DOHH2 (cell line): ENCODE measurements around the gene ETS1.

Experiments used
- H3F3A ChIP-seq: fragments of 200-600 bp; sonication (generic), shearing (Covaris generic); 2 replicates; pipeline ENCODE4 v1.6.0; 2016; ENCODE audit warnings: antibody characterized with exemption, mild to moderate bottlenecking; ENCODE audit not compliant: control insufficient read depth, insufficient read depth
- H3K27ac ChIP-seq: fragments of 200-600 bp; sonication (generic); 2 replicates; pipeline ENCODE4 v1.5.1; 2014; ENCODE audit warnings: low read depth, mild to moderate bottlenecking, low read length, moderate library complexity
- H3K27me3 ChIP-seq: fragments of 200-600 bp; sonication (generic); 2 replicates; pipeline ENCODE4 v1.6.1; 2014; ENCODE audit warnings: mild to moderate bottlenecking, low read length, mixed read lengths; ENCODE audit not compliant: control insufficient read depth
- H3K36me3 ChIP-seq: fragments of 200-600 bp; sonication (generic); 2 replicates; pipeline ENCODE4 v1.6.1; 2014; ENCODE audit warnings: mild to moderate bottlenecking, low read length, moderate library complexity, mixed read lengths; ENCODE audit not compliant: control insufficient read depth
- H3K4me1 ChIP-seq: fragments of 200-600 bp; sonication (generic); 2 replicates; pipeline ENCODE4 v1.6.1; 2014; ENCODE audit warnings: mild to moderate bottlenecking, low read length, mixed read lengths; ENCODE audit not compliant: control insufficient read depth
- H3K4me2 ChIP-seq: fragments of 200-600 bp; sonication (generic); 2 replicates; pipeline ENCODE4 v1.6.0; 2014; ENCODE audit warnings: mild to moderate bottlenecking, low read length, moderate library complexity
- H3K4me3 ChIP-seq: fragments of 200-600 bp; sonication (generic); 2 replicates; pipeline ENCODE4 v1.5.1; 2014; ENCODE audit warnings: mild to moderate bottlenecking, low read length, mixed read lengths
- H3K79me2 ChIP-seq: fragments of 200-600 bp; sonication (generic); 2 replicates; pipeline ENCODE4 v1.6.1; 2014; ENCODE audit warnings: mild to moderate bottlenecking, low read length, mixed read lengths; ENCODE audit not compliant: control insufficient read depth
- H3K9me2 ChIP-seq: fragments of 200-600 bp; sonication (generic); replicated peaks from 2 replicates; pipeline ENCODE4 v1.6.1; 2014; ENCODE audit warnings: mild to moderate bottlenecking, low read length, mixed read lengths; ENCODE audit not compliant: control insufficient read depth
- H3K9me3 ChIP-seq: fragments of 200-600 bp; sonication (generic); 2 replicates; pipeline ENCODE4 v1.6.1; 2014; ENCODE audit warnings: antibody characterized with exemption, low read length, mixed read lengths; ENCODE audit not compliant: control insufficient read depth, insufficient read depth
- H4K20me1 ChIP-seq: fragments of 200-600 bp; sonication (generic); 2 replicates; pipeline ENCODE4 v1.6.0; 2014; ENCODE audit warnings: low read depth, mild to moderate bottlenecking, antibody characterized with exemption, low read length, moderate library complexity; ENCODE audit not compliant: control insufficient read depth, insufficient read depth
- EZH2phosphoT487 ChIP-seq: fragments of 200-600 bp; sonication (generic); IDR thresholded peaks from 2 replicates; pipeline ENCODE4 v1.6.1; 2017; ENCODE audit warnings: borderline replicate concordance, mild to moderate bottlenecking, antibody characterized with exemption, low read length, moderate library complexity, mixed read lengths
- TF ChIP-seq, protein P1 (sequence below): fragments of 200-600 bp; sonication (generic); IDR thresholded peaks from one replicate; pipeline ENCODE4 v1.5.1; 2014; ENCODE audit warnings: antibody characterized with exemption, mild to moderate bottlenecking, low read depth, low read length; ENCODE audit not compliant: poor library complexity, severe bottlenecking

ETS1 gene

DNA sequence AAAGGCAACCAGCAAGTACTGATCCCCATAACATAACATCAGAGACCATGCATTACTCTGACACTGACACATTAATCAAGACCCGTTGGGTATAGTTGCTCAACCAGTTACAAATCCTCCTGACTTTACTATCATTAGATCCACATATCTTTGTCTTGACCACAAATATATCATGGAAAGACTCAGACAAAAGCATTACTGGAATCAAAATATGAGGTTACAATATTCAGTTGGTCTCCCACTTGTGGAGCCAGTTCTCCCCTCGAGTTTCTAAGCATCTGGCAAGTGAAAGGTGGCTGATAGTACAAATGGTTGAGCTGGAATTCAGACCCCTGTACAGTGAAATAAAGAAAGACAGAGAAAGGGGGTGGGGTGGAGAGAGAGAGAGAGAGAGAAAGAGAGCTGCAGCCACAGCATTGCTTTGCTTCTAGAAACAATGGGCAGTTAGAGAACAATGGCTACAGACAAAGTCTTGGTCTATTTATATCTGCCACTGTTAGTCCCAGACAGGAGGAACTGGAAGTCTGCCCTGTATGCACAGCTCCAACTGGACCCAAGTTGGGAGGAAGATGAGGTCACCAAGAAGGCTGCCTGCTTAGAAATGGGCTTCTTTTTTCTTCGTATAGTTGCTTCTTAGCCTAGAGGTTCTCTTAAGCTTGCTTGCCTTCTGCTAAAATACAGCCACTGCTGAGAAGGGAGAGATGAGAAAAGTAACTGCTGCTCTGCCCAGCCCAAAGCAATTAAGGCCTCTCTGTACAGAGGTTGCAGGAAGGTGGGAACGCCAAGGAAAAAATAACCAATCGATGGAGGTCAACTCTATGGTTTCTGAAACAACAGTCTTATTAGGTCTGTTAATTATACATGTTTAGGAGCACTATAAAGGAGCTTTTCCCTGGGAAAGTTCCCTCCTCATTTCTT is 85.5 kb downstream of the ETS1 start:
- peak overlapping the region; percentile 71 for H3K4me2 ChIP-seq
- H3F3A ChIP-seq = peaks cover 24% of the 10 kb centered on the region
- peaks cover 100% of the 10 kb centered on the region for H3K79me2 ChIP-seq
- no peaks in the 10 kb centered on the region for H3K27me3 ChIP-seq
- H3K4me1 ChIP-seq = peaks cover 100% of the 10 kb centered on the region
- H3K27ac ChIP-seq = peak overlapping the region; percentile 58
- H3K36me3 ChIP-seq = peaks cover 97% of the 10 kb centered on the region
- H4K20me1 ChIP-seq = peaks cover 73% of the 10 kb centered on the region
- no peaks in the 10 kb centered on the region for H3K9me2 ChIP-seq
- TF ChIP-seq EZH2phosphoT487 = no peak
- TF ChIP-seq, protein P1, sequence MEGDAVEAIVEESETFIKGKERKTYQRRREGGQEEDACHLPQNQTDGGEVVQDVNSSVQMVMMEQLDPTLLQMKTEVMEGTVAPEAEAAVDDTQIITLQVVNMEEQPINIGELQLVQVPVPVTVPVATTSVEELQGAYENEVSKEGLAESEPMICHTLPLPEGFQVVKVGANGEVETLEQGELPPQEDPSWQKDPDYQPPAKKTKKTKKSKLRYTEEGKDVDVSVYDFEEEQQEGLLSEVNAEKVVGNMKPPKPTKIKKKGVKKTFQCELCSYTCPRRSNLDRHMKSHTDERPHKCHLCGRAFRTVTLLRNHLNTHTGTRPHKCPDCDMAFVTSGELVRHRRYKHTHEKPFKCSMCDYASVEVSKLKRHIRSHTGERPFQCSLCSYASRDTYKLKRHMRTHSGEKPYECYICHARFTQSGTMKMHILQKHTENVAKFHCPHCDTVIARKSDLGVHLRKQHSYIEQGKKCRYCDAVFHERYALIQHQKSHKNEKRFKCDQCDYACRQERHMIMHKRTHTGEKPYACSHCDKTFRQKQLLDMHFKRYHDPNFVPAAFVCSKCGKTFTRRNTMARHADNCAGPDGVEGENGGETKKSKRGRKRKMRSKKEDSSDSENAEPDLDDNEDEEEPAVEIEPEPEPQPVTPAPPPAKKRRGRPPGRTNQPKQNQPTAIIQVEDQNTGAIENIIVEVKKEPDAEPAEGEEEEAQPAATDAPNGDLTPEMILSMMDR = no peak
- no peaks in the 10 kb centered on the region for H3K9me3 ChIP-seq
- H3K4me3 ChIP-seq = peak overlapping the region; percentile 48

DNA sequence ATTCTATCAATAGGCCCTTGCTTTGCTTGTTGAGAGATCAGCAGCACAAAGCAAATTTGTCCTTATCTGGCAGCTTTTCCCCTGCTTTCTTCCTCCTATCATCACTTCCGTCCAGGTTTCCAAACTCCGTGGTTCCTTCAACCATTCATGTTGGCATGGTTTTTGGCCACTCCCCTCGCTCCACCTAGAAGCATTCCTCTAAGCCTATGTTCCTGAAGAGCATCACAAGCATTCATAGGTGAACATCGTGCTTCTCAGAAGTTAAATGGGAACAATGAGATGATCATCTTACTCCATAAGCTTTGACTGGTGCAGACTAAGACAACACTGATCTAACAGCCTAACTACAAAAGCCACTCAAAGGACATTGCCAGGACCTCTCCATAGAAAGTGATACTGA is 86.3 kb downstream of the ETS1 start:
- Histone ChIP-seq H3F3A (peaks cover 24% of the 10 kb centered on the region), H3K4me3 (peak overlapping the region; percentile 48), H3K9me3 (no peaks in the 10 kb centered on the region), H3K27ac (peak overlapping the region; percentile 21), H3K4me2 (peak overlapping the region; percentile 71), H3K36me3 (peaks cover 98% of the 10 kb centered on the region), H3K27me3 (no peaks in the 10 kb centered on the region), H3K4me1 (peaks cover 100% of the 10 kb centered on the region), H3K9me2 (no peaks in the 10 kb centered on the region), H4K20me1 (peaks cover 82% of the 10 kb centered on the region), H3K79me2 (peaks cover 100% of the 10 kb centered on the region)
- TF ChIP-seq, protein P1 = no peak
- no peak for TF ChIP-seq EZH2phosphoT487

- peak overlapping the region; percentile 71 for H3K4me2 ChIP-seq
- no peaks in the 10 kb centered on the region for H3K27me3 ChIP-seq
- peaks cover 83% of the 10 kb centered on the region for H4K20me1 ChIP-seq
- H3K79me2 ChIP-seq = peaks cover 100% of the 10 kb centered on the region
- TF ChIP-seq, protein P1 = no peak
- no peak for TF ChIP-seq EZH2phosphoT487
- H3K9me2 ChIP-seq = no peaks in the 10 kb centered on the region
- H3F3A ChIP-seq = peaks cover 24% of the 10 kb centered on the region
- H3K9me3 ChIP-seq = no peaks in the 10 kb centered on the region
- peaks cover 100% of the 10 kb centered on the region for H3K4me1 ChIP-seq
- H3K27ac ChIP-seq = peak overlapping the region; percentile 21
- peaks cover 98% of the 10 kb centered on the region for H3K36me3 ChIP-seq
- H3K4me3 ChIP-seq = peak overlapping the region; percentile 48
These were observed 86.9 kb downstream of the ETS1 start for GRCh38 chr11:128500493-128500892.
